Measurements from ENCODE around the gene AFAP1.

GRCh38 chr4:7744142-7744804, 195.4 kb downstream of the AFAP1 start:
- no peak for TF ChIP-seq POLR2A (IDR thresholded peaks at IDR 0.05)
- no peak for TF ChIP-seq CTCF (IDR thresholded peaks at IDR 0.05)

Data from lower leg skin (tissue), 3 donors.